SH-SY5Y (cell line): ENCODE data around the gene LRBA.

Experiments
- GATA2 ChIP-seq: IDR thresholded peaks from 2 replicates; pipeline ENCODE4 v1.6.1; 2011; ENCODE audit warnings: mild to moderate bottlenecking, low read depth, low read length
- GATA3 ChIP-seq: IDR thresholded peaks from 2 replicates; pipeline ENCODE4 v1.6.1; 2011; ENCODE audit warnings: low read depth, mild to moderate bottlenecking, low read length, moderate library complexity

DNA sequence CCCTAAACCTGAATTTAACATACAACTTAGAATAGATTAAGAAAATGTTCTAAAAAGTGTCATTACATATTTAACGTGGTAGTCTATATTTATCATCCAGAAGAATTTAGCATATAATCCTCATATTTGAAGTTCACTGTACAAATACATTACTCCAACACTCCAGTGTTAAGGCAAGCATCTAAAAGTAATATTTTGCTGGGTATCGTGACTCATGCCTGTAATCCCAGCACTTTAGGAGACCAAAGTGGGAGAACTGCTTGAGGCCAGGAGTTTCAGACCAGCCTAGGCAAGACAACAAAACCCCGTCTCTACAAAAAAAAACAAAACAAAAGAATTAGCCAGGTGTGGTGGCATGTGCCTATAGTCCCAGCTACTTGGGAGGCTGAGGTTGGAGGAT lies 24.8 kb downstream of the LRBA start:
- no peak for TF ChIP-seq GATA3
- TF ChIP-seq GATA2: no peak
